DMS53 treated with DMSO at 0.1 percent for 48 hours (cell line): ENCODE data around the gene CYP2U1.
A peak's percentile ranks its signal among the peaks of the same experiment; 100 is the strongest.

Experiments used
- DNase-seq: peaks from one replicate; lab custom pipeline; 2025; ENCODE audit not compliant: unreplicated experiment; lab: John Stamatoyannopoulos, UW

CYP2U1 gene

DNA sequence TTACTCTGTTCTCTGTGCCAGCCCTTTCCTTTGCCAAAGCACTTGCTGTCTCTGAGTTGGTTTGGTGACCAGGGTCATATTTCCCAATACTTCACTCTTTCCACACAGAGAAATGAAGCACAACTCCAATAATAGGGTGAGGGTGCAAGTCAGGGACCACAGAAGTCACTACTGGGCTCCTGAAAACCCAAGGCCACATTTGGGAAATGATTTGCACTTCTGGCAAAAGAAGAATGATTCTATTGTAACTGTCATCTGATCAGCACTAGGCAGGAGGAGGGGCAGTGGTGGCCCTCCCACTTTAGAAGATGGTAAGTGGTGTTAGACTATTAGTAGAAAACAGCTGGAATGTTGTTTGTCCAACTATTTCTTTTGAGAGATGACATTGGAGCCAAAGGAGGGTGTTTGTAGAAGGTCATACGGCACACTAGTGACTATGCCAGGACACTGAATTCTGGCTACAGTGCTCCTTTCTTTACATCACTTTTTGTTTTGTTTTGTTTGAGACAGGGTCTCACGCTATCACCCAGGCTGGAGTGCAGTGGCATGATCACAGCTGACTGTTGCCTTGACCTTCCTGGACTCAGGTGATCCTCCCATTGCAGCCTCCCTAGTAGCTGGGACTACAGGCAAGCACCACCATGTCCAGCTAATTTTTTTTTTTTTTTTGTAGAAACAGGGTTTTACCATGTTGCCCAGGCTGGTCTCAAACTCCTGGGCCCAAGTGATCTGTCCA lies 47.5 kb downstream of the CYP2U1 start:
- DNase-seq, result no peak

DNA sequence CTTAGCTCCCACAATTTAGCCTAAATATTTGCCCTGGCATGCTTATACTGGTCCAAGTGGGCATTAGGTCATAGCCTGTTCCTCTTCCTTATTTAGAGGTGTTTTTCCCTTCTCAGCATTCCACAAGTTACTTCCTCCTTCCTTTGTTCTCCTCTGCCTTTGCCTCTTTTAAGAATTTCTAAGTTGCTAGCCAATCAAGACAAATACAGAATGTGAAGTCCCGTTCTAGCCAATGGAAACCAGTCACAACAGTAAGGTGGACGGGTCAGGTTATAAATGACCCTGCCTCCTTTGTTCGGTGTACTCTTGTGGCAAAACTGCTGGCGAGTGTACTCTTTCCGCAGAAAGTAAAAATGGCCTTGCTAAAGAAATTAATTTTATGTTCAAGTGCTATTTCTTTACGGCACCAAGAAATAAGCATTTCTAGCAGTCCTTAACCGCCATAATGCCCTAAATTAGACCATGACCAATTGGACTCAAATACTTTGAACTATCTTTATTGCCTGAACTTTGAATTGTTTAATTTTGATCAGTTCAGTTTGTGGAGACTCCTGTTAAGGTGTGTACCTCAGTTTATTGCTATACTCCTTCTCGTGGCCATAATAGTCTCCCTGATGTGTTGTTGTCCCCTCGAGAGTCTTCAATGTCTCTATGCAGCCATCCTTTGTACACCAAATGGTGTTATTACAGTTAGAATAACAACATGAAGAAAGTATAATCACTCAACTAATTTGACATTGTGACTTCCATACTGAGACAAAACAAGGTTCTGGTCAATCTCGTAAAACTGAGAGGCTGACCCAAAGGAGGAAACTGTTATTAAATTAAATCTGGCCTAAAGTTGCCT lies 56.8 kb downstream of the CYP2U1 start:
- no peak for DNase-seq

DNA sequence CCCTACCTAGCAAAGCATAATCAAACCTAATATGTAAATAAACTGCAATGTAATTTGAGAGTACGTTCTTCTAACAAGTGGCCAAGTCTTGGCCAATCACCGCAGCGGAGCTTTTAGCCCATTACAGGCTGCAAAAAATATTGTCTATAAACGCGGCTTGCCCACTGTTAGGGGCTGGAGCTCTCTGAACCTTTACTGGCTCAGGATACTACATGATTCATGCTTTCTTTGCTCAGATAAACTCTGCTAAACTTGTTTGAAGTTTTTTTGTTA lies 57.4 kb downstream of the CYP2U1 start:
- DNase-seq, result no peak

DNA sequence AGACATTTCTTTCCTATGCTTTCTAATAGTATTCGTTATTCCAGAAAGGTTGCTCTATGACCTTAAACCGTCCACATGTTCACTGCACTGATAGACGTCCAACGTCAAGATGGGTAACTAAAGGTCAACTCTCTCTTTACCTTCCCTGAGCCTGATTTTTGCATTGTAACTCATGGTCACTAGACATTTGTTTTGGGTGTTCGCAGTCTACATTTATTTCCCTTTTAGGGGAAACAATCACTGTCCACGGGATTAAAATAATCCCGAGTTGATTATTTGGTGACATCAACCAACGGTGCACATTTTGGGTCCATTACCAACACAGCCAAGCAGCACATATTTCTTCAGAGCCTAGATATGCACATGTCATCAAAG lies 57.8 kb downstream of the CYP2U1 start:
- no peak for DNase-seq

DNA sequence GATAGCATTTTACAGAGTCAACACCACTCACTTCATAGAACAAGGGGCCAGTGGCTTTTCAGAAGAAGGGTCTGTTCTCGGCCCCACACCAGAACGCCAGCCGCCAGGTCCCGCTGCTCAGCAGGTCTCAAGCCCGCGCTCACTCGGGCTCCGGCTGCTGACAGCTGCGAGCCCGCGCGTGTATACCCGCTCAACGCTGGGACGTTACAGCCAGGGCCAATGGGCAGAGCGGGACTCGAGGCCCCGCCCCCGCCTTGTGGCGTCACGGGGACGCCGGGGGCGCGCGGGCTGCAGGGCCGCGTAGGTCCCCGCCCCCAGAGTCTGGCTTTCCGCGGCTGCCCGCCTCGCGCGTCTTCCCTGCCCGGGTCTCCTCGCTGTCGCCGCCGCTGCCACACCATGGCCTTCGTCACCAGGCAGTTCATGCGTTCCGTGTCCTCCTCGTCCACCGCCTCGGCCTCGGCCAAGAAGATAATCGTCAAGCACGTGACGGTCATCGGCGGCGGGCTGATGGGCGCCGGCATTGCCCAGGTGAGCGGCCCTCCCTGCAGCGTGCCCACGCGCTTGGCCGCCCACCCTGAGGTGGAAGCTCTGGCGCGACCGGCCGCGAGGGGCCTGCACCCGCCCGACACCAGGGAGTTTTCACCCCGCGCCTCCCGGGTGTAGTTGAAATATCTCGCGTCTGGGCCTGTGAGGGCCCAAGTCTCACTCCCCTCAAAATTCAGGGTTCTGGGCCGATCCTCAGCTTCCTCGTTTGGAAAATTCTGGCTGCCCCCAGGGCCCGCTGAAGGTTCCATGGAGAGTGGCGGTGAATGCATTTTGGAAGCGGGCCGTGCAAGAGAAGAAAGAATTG lies 58.4 kb downstream of the CYP2U1 start, which contains the start of gene HADH:
HADH (plus strand) TSS at position 353 of the 850 bp plus-strand sequence; CDS start at position 397, 44 bp downstream.
- peak; percentile 78 for DNase-seq

DNA sequence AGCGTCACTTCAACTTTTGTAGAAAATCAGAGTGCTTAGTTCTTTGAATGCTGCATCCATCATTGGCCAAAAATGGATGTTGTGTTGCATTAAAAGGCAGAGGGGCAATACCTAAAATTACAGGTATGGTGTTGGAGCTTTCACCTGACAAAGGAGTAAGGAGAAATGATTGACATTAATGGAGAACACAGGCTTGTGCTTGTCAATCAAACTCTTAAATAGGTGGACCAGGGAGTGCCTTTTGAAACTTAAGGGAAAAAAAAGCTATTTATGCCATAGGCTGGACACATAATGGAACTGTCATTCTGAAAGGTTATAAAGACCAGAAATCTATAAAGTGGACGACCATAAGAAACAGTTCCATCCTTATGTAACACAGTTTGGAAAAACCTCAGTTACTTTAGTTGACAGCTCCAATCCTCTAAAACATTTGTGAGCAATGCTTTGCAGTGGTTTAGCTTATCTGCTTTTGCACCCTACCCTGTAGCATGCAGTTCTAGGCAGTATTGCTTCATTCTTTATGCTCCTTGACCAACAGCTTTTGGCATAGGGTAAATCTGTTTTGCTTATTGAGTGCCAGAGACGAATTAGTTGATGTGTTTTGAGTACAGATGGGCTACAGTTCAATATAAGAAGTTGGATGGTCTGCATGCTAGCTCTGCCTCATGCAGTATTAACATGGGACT lies 60.7 kb downstream of the CYP2U1 start:
- no peak for DNase-seq

DNA sequence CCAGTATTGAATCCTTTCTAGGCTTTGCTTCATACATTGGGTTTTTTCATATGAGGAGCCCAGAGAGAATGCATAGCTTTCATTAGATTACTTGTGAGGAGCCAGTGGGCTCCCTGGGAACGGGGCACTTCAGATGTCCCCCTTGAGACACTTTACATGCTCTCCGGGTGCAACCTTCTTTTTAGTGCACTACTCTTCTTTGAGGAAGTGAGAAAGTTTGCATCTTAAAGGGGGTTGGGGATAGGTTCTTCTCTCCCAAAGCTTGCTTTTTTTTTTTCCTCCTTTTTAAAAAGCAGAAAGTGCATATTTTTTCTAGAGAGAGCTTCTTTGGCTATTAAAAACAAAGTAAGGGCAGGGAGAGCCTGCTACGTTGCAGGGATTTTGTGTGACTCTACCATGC lies 62.6 kb downstream of the CYP2U1 start:
- no peak for DNase-seq

DNA sequence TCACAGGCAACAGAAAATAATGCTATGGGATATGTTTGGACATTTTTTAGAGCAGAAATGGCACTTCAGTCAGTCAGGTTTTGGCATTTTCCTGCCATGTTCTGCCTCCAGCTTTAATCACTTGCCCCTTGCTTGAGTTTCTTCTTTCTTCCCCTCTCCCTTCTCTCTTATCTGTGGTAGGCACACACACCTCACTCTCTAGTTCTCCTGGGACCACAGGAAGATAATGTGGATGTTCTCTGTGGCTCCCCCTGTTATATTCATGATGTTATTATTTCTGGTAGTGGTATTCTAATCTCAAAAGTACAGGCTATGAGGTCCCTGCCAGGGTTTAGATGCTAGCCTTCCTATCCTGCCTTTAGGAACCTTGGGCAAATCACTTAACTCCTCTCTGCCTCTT lies 63.5 kb downstream of the CYP2U1 start:
- DNase-seq, result no peak

DNA sequence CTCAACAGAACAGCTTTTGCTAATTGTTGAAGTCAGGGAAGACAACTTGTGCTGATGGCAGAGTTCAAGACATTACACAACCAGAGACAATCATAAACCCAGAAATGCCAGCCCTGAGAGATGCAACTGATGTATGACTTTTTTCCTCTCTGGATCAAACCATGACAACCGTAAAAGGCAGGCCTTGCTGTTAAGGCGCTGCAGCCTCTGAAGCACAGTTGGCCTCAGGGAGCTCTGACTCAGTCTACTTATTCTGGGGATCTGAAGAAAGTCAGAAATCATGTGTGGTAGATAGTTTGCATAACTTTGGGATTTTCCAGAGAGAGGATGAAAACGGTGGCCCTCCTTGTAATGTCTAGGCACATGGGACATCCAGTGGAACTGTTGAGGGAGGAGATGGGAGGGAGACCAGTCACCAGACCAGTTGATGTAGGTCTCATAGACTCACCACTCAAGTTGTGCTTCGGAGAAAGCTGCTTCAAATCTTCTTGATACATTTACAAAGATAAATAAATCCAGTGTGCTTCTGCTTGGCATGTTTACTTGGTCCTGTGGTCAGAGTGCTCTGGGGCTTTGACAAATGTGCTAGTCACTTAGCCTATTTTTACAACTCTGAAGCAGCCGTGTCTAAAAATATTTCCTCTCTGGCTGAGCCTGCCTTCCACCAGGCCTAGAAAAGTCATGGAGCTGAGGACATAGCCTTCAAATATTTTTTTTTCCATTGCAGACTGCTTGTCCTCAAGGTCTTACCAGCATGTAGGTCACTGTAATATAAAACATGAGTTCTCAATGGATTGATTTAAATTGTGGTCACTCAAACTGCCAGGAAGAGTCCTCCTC lies 65.8 kb downstream of the CYP2U1 start:
- no peak for DNase-seq

DNA sequence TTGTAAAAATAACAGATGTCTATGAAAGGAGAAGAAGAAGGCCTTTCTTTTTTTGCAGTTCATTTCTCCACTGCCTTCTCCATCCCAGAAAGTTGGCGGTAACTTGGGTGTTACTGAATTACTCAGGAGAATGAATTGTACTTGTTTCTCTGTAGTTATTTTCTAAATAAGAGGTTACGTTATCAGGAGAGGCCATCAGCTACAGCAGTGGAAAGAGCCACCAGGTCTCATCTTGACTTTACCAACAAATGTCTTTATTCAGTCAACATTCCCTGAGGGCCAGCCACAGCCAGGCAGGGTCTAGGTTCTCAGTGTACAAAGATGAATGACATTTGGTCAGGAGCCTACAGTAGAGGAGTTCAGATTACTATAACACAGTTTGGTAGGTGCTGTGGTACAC lies 66.4 kb downstream of the CYP2U1 start:
- DNase-seq, result no peak

DNA sequence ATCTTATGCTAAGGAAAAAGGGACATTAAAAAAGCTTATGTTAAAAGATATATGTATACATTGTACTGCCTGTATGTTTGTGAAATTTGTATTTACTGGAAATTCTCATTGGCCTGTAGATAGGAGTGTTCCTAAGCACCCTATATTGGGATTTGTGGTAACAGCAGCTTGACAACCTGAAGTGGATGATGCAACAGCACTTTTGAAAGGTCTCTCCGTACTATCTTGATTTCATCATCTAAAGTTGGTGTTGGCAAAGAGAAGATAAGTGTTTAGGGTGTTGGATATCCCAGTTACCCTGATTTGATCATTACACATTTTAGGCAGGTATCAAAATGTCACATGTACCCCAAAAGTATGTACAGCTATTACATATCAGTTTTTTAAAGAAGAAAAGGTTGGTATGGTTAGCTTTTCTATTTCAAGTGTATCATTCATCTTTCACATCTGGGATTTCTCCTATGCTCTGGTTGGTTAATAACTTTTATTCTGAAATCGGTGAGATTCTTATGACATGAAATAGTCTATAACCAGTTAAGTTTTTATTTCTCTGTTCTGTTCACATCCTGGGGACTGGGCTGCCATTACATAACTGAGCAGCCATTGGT lies 68.7 kb downstream of the CYP2U1 start:
- DNase-seq, result no peak

DNA sequence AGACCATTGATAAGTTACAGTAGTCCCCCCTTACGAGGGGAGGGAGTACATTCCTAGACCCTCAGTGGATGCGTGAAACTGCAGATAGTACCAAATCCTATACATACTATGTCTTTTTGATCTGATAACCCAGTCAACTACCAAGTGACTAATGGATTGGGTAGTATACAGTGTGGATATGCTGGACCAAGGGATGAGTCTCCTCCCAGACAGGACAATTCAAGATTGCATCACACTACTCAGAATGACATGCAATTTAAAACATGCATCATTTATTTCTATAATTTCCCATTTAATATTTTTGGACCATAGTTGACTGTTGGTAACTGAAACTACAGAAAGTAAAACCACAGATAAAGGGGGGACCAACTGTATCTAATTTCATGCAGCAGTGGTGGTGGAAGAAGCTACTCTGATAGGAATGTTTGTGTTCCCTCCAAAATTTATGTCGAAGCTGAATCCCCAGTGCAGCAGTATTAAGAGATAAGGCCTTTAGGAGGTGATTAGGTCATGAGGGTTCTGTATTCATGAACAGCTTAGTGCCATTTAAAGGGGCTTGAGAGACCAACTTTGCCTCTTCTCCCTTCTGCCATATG lies 70.3 kb downstream of the CYP2U1 start:
- DNase-seq, result no peak
